DMS153 (cell line): ENCODE data around the gene HOXA7.

Experiments used
- DNase-seq: peaks from one replicate; lab custom pipeline; 2025; lab: John Stamatoyannopoulos, UW

The HOXA7 gene

DNA sequence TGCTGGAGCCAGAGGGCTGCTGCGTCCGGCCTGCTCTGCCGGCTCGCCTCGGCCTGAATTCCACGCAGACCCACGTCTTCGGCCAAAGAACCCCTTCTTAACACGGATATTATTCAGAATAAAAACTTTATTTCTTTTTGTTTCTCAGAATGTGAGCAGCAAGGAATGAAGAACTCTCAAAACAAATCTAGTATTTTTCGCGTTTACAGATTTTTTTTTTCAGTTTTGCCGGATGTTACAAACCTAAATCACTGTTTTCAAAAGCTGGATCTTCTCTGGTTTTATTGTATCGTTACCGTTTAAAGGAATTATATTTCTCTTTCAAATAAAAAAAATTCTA, 49.6 kb downstream of the HOXA7 start:
- DNase-seq, result no peak

DNA sequence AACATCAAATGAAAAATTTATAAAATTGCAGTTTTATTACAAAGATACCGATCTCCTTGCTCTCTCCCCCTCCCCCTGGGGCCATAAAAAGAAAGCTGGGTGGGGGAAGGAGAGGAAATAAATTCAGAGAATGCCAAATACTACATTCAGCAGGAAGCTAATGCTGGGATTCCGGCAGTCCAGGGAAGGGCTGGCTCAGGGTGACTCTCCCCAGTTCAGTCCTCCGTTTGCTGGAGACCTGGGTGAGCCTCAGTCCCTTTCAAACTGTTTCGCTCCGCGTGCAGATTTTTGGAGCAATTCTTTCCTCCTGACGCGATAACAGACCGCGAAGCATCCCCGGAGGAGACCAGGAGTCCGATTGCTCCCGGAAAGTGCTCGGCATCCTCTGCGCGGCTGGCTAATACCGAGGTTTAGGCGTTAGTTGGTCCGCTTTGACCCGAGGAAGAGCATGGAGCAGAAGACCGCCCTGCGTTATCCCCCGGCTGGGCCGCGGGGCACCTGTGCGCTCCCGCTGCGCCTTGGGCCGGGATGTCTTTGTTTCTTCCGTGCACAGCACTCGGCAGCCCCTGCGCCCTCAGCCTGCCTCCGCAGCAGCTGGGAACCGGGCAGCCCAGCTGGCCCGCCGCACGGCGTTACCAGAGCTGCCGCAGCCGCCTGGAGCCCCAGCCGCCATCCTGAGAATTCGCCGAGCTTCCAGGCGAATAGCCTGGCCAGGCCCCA, 50.1 kb downstream of the HOXA7 start:
- no peak for DNase-seq

GRCh38 chr7:27105301-27106031, 51.0 kb downstream of the HOXA7 start:
- DNase-seq, result no peak

DNA sequence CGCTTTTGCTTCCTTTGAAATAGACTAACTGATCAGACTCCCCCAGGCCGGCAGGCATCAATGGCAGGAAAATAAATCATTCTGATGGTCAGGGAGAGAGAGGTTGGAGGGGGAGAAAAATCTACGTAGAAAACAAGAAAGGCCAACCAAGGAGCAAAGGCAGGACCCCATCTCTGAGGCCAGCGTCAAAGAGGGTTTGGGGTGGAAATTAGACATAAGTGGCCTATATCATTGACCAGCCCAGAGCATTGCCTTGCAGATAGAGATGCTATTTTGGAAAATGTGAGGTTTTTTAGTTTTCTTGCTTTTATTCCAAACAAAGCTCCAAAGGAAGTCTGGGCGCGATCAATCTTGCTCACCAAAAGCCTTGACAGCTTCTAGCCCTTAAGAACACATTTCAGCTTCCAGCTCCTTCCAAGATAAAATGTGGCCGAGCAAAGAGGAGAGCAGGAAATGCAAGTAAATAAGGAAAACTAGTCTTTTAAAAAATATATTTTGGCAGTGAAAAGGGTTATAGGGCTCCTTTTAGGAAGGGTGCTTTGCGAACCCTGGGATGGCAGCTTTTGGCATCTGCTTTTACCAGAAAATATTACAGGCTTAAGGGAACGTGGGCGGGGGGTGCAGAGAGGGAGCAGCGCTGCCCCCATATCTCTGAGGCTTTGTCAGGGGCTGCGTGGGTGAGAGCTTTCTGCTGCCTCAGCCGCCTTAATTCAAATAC, 52.0 kb downstream of the HOXA7 start:
- DNase-seq, result no peak
